OCI-LY1 (cell line): Measurements from ENCODE around the gene STBD1.

Experiments used
- H2AFZ ChIP-seq: fragments of 200-600 bp; sonication (generic), shearing (Covaris generic); 2 replicates; pipeline ENCODE4 v1.6.0; 2014; ENCODE audit warnings: antibody characterized with exemption, mild to moderate bottlenecking, low read length
- H3F3A ChIP-seq: fragments of 200-600 bp; sonication (generic), shearing (Covaris generic); 2 replicates; pipeline ENCODE4 v1.6.0; 2014; ENCODE audit warnings: mild to moderate bottlenecking, antibody characterized with exemption, low read length, moderate library complexity; ENCODE audit not compliant: insufficient read depth
- H3K27ac ChIP-seq: fragments of 200-600 bp; sonication (generic); 2 replicates; pipeline ENCODE4 v1.5.1; 2014; ENCODE audit warnings: low read length, mixed run types, mild to moderate bottlenecking, low read depth; ENCODE audit not compliant: poor library complexity, severe bottlenecking
- H3K27me3 ChIP-seq: fragments of 200-600 bp; sonication (generic); 2 replicates; pipeline ENCODE4 v1.6.0; 2014; ENCODE audit warnings: antibody characterized with exemption, mild to moderate bottlenecking, low read length, moderate library complexity; ENCODE audit not compliant: insufficient read depth
- H3K36me3 ChIP-seq: fragments of 200-600 bp; sonication (generic); 2 replicates; pipeline ENCODE4 v1.6.1; 2014; ENCODE audit warnings: mild to moderate bottlenecking, antibody characterized with exemption, low read length, moderate library complexity, mixed read lengths; ENCODE audit not compliant: insufficient read depth
- H3K4me1 ChIP-seq: fragments of 200-600 bp; sonication (generic); 2 replicates; pipeline ENCODE4 v1.5.1; 2014; ENCODE audit warnings: mild to moderate bottlenecking, low read length, moderate library complexity; ENCODE audit not compliant: insufficient read depth, severe bottlenecking
- H3K4me2 ChIP-seq: fragments of 200-600 bp; sonication (generic), shearing (Covaris generic); 2 replicates; pipeline ENCODE4 v1.6.1; 2014; ENCODE audit warnings: low read length
- H3K4me3 ChIP-seq: fragments of 200-600 bp; sonication (generic); 2 replicates; pipeline ENCODE4 v1.5.1; 2014; ENCODE audit warnings: low read length, low read depth, mild to moderate bottlenecking, mixed read lengths; ENCODE audit not compliant: poor library complexity, severe bottlenecking
- H3K79me2 ChIP-seq: fragments of 200-600 bp; shearing (Covaris generic); 2 replicates; pipeline ENCODE4 v1.6.1; 2016; ENCODE audit warnings: mixed run types, low read length, mixed read lengths; ENCODE audit not compliant: insufficient read depth
- H3K9ac ChIP-seq: fragments of 200-600 bp; sonication (generic), shearing (Covaris generic); 2 replicates; pipeline ENCODE4 v1.6.1; 2014; ENCODE audit warnings: mild to moderate bottlenecking, low read length, mixed read lengths
- H3K9me2 ChIP-seq: fragments of 200-600 bp; sonication (generic), shearing (Covaris generic); 2 replicates; pipeline ENCODE4 v1.6.1; 2014; ENCODE audit warnings: low read depth, mild to moderate bottlenecking, low read length, mixed read lengths
- H3K9me3 ChIP-seq: fragments of 200-600 bp; shearing (Covaris generic); 2 replicates; pipeline ENCODE4 v1.6.1; 2014; ENCODE audit warnings: low read length, mixed read lengths
- H4K20me1 ChIP-seq: fragments of 200-600 bp; sonication (generic), shearing (Covaris generic); 2 replicates; pipeline ENCODE4 v1.6.0; 2016; ENCODE audit warnings: mild to moderate bottlenecking, low read length; ENCODE audit not compliant: insufficient read depth
- CTCF ChIP-seq: fragments of 200-600 bp; sonication (generic), shearing (Covaris generic); IDR thresholded peaks from 2 replicates; pipeline ENCODE4 v1.5.1; 2017; ENCODE audit warnings: mild to moderate bottlenecking, antibody characterized with exemption, low read length, moderate library complexity, mixed read lengths
- EZH2 ChIP-seq: fragments of 200-600 bp; sonication (generic), shearing (Covaris generic); IDR thresholded peaks from 2 replicates; pipeline ENCODE4 v1.8.0; 2017; ENCODE audit warnings: borderline replicate concordance, mixed run types, mild to moderate bottlenecking, antibody characterized with exemption, low read length, moderate library complexity, mixed read lengths

Gene STBD1

DNA sequence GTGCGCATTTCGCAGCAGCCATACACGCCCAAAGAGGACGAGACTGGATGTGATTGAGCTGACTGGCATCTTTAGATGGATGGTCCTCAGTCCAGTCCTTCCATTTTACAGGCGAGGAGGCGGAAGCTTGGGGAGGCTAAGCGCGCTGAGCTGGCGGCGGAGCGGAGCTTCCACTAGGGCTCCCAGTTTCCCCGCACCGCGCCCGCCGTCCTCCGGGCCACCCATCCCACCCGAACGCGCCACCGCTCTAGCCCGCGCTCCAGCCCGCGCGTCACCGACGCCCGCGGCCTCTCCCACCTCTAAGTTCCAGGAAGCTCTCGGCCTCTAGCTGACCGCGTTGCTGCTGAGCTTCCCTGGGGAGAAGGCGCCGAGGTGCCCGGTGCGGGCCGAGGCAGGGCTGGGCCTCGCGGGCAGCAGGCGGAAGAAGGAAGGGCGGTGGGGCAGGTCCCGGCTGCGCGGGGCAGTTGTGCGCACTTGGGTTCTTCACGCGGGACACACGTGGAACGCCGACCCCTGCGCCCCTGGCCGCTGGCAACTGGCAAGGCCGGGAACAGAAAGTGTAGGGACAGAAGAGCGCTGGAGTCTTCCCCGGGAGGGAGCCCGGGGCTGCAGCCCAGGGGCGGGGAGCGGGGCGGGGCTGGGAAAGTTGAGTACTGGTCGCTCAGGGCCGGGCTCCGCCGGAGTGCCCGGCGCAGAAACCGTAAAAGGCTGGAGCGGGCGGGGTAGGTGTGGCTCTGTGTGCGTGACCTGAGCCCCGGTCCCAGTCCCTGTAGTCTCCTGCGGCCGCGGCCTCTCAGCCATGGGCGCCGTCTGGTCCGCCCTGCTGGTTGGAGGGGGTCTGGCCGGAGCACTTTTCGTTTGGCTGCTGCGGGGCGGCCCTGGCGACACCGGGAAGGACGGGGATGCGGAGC, at the start of gene STBD1:
TSS of gene STBD1 (plus strand) at position 763 of the 911 bp plus-strand sequence. CDS start at position 800, 37 bp downstream.
- no peaks in the 10 kb centered on the region for H3K4me1 ChIP-seq
- no peak within 1 kb of the TSS for H3K4me3 ChIP-seq
- no peaks in the 10 kb centered on the region for H3K36me3 ChIP-seq
- no peaks in the 10 kb centered on the region for H3K9me2 ChIP-seq
- no peaks in the 10 kb centered on the region for H3K79me2 ChIP-seq
- H3K4me2 ChIP-seq: no peak within 1 kb of the TSS
- H3K9me3 ChIP-seq: no peaks in the 10 kb centered on the region
- H3F3A ChIP-seq: no peaks in the 10 kb centered on the region
- H4K20me1 ChIP-seq: no peaks in the 10 kb centered on the region
- TF ChIP-seq EZH2 (no peak), CTCF (no peak)
- no peaks in the 10 kb centered on the region for H3K27me3 ChIP-seq
- no peak within 1 kb of the TSS for H2AFZ ChIP-seq
- no peak within 1 kb of the TSS for H3K27ac ChIP-seq
- no peak within 1 kb of the TSS for H3K9ac ChIP-seq

GRCh38 chr4:76256968-76257367, 49.6 kb upstream of the STBD1 start:
- Histone ChIP-seq H3K4me2 (no peak overlapping the region), H3K4me3 (no peak overlapping the region), H3K27ac (no peak overlapping the region), H3K4me1 (no peaks in the 10 kb centered on the region), H3K9me2 (no peaks in the 10 kb centered on the region), H2AFZ (no peak overlapping the region), H4K20me1 (no peaks in the 10 kb centered on the region), H3K27me3 (no peaks in the 10 kb centered on the region), H3K36me3 (no peaks in the 10 kb centered on the region), H3K9me3 (no peaks in the 10 kb centered on the region), H3F3A (no peaks in the 10 kb centered on the region), H3K9ac (no peak overlapping the region), H3K79me2 (no peaks in the 10 kb centered on the region)
- TF ChIP-seq CTCF: no peak
- no peak for TF ChIP-seq EZH2

DNA sequence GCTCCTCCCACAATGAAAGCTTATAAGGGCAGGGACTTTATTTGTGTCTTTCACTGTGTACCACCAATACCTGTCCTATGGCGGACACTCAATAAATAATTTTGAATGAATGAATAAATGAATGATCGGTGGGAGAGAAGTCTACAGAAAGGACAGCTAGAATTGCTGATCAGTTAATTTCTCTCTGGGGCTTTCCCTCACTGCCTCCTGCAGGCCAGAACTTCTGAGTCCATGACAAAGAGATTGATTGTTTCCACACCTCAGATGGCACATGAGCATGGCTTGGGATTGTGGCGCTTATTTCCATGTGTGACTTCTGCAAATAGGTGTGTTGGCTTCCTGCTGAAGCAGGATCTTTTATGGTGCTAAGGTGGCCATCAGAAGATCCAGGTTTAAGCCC, 48.7 kb upstream of the STBD1 start:
- Histone ChIP-seq H3K36me3 (no peaks in the 10 kb centered on the region), H3K27ac (no peak overlapping the region)
- no peak for TF ChIP-seq CTCF
- no peak for TF ChIP-seq EZH2

More for the DNA sequence above, 48.7 kb upstream of the STBD1 start:
- no peaks in the 10 kb centered on the region for H4K20me1 ChIP-seq
- H3K27me3 ChIP-seq: no peaks in the 10 kb centered on the region
- H3K9me3 ChIP-seq: no peaks in the 10 kb centered on the region
- H2AFZ ChIP-seq: no peak overlapping the region
- no peak overlapping the region for H3K9ac ChIP-seq
- H3K4me3 ChIP-seq: no peak overlapping the region
- no peaks in the 10 kb centered on the region for H3F3A ChIP-seq
- H3K79me2 ChIP-seq: no peaks in the 10 kb centered on the region
- no peaks in the 10 kb centered on the region for H3K4me1 ChIP-seq
- no peak overlapping the region for H3K4me2 ChIP-seq
- H3K9me2 ChIP-seq: no peaks in the 10 kb centered on the region
